GM21737 (cell line): Measurements from ENCODE around the gene PLCL1.

Source experiments
- ATAC-seq: cut with Tn5 transposase; IDR thresholded peaks from one replicate; pipeline ENCODE4 v1.9.1; 2021; ENCODE audit warnings: mild to moderate bottlenecking, moderate library complexity; ENCODE audit not compliant: unreplicated experiment

PLCL1 gene

GRCh38 chr2:197852108-197852507 is 47.7 kb downstream of the PLCL1 start:
- no peak for ATAC-seq

GRCh38 chr2:197853549-197853948 is 49.2 kb downstream of the PLCL1 start:
- no peak for ATAC-seq

DNA sequence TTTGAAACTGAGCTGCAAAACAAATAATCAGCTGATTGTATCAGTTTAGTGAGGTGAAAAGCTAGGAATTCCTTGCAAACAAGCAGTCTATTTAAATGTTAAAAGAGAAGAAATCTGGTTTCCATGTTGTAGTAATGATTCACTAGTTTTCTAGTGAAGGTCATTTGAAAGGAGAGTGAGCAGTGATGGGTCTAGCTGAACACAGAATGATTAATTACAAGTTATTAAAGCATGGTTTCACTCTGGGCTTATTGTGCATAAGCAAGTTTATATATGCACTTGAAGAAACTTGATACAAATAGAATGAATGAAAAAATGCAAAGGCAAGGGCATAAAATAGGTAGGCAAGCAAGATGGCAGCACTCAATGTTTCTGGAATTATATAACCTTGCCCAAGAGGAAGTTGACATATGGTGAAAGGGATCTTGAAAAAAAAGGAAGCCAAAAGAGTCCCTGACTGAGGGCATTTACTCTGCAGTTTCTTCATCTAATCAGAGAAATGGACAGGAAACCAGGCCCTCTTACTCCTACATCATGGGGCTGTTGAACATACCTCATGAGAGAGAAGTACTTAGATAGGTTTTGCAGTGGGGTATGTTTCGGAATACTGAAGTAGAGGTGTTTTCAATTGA is 53.2 kb downstream of the PLCL1 start:
- ATAC-seq, result no peak

DNA sequence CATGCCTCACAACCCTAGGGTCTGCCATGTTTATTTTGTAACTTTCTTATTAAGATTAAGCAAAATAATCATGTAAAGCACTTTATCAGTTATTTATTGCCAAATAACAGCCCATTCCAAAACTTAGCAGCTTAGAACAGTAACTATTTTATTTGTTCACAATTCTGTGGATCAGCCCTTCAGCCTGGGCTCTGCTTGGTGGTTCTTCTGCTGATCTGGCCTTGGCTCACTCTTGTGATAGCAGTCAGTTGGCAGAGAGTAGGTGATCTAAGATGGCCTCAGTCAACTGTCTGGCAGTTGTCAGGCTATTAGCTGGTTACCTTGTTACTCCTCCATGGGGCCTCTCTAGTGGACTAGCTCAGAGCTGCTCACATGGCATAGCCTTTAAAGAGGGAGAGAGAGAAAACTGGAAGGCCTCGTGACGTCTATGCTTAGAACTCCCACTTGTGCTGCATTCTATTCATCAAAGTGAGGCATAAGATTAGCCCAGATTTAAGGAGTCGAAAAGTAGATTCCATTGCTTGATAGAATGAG is 54.3 kb downstream of the PLCL1 start:
- no peak for ATAC-seq

- no peak for ATAC-seq
Observed at GRCh38 chr2:197862246-197862955, 58.0 kb downstream of the PLCL1 start.

- no peak for ATAC-seq
Observed at GRCh38 chr2:197863744-197864143, 59.4 kb downstream of the PLCL1 start.

DNA sequence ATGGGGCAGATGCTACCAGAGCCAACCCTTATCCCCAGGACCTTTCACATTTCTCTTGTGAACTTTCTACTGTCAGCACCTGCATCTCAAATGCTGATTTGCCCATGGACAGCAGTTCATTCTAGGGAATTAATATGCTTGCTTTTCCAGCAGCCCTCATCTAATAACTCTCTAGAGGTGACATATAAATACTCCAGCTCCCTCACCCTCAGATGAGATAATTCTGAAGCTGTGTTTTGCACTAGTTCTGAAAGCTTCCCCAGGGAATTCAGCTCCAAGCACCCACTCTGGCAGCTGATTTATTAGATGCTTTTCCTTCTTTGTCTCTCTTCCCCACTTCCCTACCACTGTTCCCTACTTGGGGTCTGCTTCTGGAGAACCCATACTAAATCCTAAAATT is 62.1 kb downstream of the PLCL1 start:
- no peak for ATAC-seq

DNA sequence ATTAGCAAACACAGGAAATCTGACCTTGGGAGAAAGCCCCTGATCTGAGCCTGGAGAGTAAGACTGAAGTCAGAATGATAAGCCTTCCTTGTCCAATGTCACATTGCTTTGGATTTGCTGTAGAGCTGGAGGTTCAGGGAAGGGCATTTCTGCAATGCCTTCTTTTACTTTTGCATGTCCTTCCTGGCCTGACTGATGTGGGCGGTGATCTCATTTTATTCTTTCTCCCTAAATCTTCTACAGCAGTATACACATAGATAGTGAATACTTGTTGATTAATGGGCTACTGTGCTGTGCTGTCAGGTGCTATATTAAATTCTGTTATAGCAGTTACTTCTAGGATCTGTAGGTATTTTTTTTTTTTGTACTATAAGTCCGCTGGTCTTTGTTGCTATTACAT is 62.6 kb downstream of the PLCL1 start:
- no peak for ATAC-seq

GRCh38 chr2:197867624-197868023 is 63.2 kb downstream of the PLCL1 start:
- no peak for ATAC-seq

- no peak for ATAC-seq
Observed at GRCh38 chr2:197868206-197868605, 63.8 kb downstream of the PLCL1 start.

- no peak for ATAC-seq
Observed at GRCh38 chr2:197869041-197869440, 64.6 kb downstream of the PLCL1 start.

GRCh38 chr2:197869501-197870111 is 65.2 kb downstream of the PLCL1 start:
- ATAC-seq, result no peak

GRCh38 chr2:197870137-197870536 is 65.7 kb downstream of the PLCL1 start:
- no peak for ATAC-seq

- no peak for ATAC-seq
Observed at GRCh38 chr2:197871780-197872456, 67.5 kb downstream of the PLCL1 start.

GRCh38 chr2:197873293-197873701 is 68.9 kb downstream of the PLCL1 start:
- ATAC-seq, result no peak

DNA sequence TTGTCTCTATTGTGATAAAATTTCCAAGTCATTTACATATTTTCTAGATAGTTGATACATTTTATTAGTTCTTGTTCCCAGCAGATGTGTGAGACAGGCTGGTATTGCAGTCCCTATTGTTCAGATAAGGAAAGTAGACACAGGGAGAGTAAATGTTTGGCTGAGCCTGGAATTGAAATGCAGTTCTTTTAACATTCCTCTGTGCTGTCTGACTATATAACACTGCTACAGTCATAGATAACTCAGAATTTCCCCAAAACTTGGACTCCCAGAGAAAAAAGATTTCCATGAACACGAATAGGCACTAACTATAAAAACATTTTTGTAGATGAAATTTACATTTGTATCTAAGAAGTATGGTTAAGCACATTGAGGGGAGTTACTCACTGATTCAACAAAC is 71.4 kb downstream of the PLCL1 start:
- no peak for ATAC-seq

DNA sequence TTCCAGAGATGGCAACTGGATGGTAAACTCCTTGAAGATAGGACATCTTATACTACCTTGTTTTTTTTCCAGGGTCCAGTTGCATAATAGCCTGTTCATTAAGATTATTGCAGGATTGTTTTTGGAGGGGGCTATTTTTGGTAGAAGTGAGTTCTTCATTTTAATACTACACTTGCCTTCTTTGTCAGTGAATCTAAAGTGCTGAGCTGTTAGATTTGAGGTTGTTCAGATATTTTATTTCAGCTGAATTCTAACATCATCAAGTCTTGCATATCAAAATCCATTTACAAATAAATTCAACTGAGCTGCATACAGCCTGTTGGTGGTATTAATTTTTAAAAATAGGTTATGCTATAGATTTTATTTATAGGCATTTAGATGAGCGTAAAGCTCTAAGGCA is 72.1 kb downstream of the PLCL1 start:
- ATAC-seq, result no peak

GRCh38 chr2:197877038-197877437 is 72.6 kb downstream of the PLCL1 start:
- ATAC-seq, result no peak

DNA sequence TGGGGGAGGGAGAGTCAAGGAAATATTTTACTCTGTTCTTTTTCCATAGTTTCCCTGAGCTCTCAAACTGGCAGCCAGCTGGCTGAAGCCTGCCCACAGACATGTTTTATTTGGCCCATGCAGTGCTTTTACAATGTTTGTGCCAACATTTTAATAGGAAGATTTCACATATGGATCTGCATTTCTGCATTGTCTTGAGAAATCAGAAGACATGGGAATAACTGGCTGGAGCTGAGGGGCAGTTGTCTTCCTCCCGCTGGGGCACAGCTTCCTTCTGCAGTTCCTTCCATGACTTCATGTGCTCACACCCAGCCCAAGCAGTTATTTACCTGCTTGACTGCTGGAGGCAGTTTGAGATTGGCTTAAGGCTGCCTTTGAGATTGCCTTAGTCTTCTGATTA is 74.4 kb downstream of the PLCL1 start:
- no peak for ATAC-seq

DNA sequence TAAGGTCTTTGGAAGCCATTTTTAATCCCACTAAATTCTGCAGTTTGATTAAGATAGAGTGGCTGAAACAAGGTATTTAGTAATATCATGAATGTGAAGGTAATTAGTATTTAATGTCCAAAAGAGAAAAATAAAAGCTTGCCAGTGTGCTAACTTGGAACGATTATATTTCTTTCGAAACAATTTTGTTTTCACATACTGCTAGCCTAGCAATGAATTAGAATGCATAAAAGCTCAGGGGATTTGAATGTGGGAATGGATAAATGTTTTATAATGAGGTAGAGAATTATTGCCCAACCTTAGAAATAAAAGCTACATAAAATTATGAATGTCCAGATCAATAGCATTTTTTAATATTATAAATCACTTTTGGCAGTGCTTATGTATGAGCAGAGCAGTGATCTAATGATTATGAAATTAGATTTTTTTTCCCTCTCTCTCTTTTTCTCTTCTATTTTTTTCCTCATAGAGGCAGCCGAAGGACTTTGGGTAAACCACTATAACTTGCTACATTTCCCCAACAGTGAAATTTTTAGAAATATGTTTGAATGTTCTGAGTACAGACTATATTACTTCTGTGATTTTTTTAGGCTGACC is 75.5 kb downstream of the PLCL1 start:
- ATAC-seq, result no peak

- ATAC-seq, result no peak
Observed at GRCh38 chr2:197883354-197884032, 79.1 kb downstream of the PLCL1 start.
